ENCODE measurements around the gene NBAS. TPM values are rescaled to one million over a fixed set of nuclear protein-coding genes. Genes with fewer than 3 reads are reported as not detected.
"Not testable (repeated sequence)": the region's sequence is repeated elsewhere in the genome, so short reads cannot be mapped to it uniquely, and the experiment has no call there.

NBAS gene
- total RNA-seq, 1 donor from 2014 or later, result 60.2 TPM

- intact Hi-C loops (cut with DNase I), result no loop called here
- ATAC-seq, result no peak
- no peak for DNase-seq (ENCODE audit: missing footprints)
These were observed 17.6 kb downstream of the NBAS start for GRCh38 chr2:15543541-15543940.

GRCh38 chr2:15543053-15543452 lies 18.1 kb downstream of the NBAS start:
- ATAC-seq, result no peak
- intact Hi-C loops (cut with DNase I), result no loop called here
- DNase-seq (ENCODE audit: missing footprints), result no peak

GRCh38 chr2:15542269-15542668 lies 18.9 kb downstream of the NBAS start:
- intact Hi-C loops (cut with DNase I); DNase-seq (ENCODE audit: missing footprints); ATAC-seq: not testable (repeated sequence)

GRCh38 chr2:15540523-15540922 lies 20.6 kb downstream of the NBAS start:
- DNase-seq (ENCODE audit: missing footprints); intact Hi-C loops (cut with DNase I); ATAC-seq: not testable (repeated sequence)

- DNase-seq (ENCODE audit: missing footprints) (no peak), ATAC-seq (no peak)
- intact Hi-C loops (cut with DNase I), result loop anchor here (5.0 kb wide), 1 partner anchor 52 kb away; the partner anchor contains the start of gene DDX1
These were observed 21.1 kb downstream of the NBAS start for GRCh38 chr2:15539999-15540398.

GRCh38 chr2:15538792-15539191 lies 22.3 kb downstream of the NBAS start:
- intact Hi-C loops (cut with DNase I), result loop anchor here (5.0 kb wide), 1 partner anchor 54 kb away; the partner anchor contains the start of gene DDX1
- ATAC-seq (peak; percentile 54), DNase-seq (ENCODE audit: missing footprints) (no peak)

- intact Hi-C loops (cut with DNase I), result no loop called here
- ATAC-seq, result no peak
These were observed 27.2 kb downstream of the NBAS start for GRCh38 chr2:15533860-15534480.

GRCh38 chr2:15532996-15533395 lies 28.1 kb downstream of the NBAS start:
- no peak for ATAC-seq
- intact Hi-C loops (cut with DNase I), result no loop called here
- DNase-seq (ENCODE audit: missing footprints), result no peak

More at GRCh38 chr2:15533860-15534480, 27.2 kb downstream of the NBAS start:
- DNase-seq (ENCODE audit: missing footprints), result no peak

- no peak for DNase-seq (ENCODE audit: missing footprints)
- ATAC-seq, result no peak
- intact Hi-C loops (cut with DNase I), result no loop called here
These were observed 29.9 kb downstream of the NBAS start for GRCh38 chr2:15531095-15531854.

GRCh38 chr2:15527074-15527739 lies 33.9 kb downstream of the NBAS start:
- intact Hi-C loops (cut with DNase I), result no loop called here
- DNase-seq (ENCODE audit: missing footprints) (no peak), ATAC-seq (no peak)

GRCh38 chr2:15521641-15522181 lies 39.4 kb downstream of the NBAS start:
- intact Hi-C loops (cut with DNase I), result no loop called here
- ATAC-seq (no peak), DNase-seq (ENCODE audit: missing footprints) (no peak)

- no peak for DNase-seq (ENCODE audit: missing footprints)
- intact Hi-C loops (cut with DNase I), result no loop called here
- no peak for ATAC-seq
These were observed 40.8 kb downstream of the NBAS start for GRCh38 chr2:15520346-15520745.

GRCh38 chr2:15518759-15519158 lies 42.4 kb downstream of the NBAS start:
- DNase-seq (ENCODE audit: missing footprints); intact Hi-C loops (cut with DNase I); ATAC-seq: not testable (repeated sequence)

- ATAC-seq, result no peak
- no peak for DNase-seq (ENCODE audit: missing footprints)
- intact Hi-C loops (cut with DNase I), result no loop called here
These were observed 43.3 kb downstream of the NBAS start for GRCh38 chr2:15517793-15518192.

GRCh38 chr2:15511686-15512085 lies 49.4 kb downstream of the NBAS start:
- no peak for DNase-seq (ENCODE audit: missing footprints)
- ATAC-seq, result no peak
- intact Hi-C loops (cut with DNase I), result no loop called here

- DNase-seq (ENCODE audit: missing footprints) (no peak), ATAC-seq (no peak)
- intact Hi-C loops (cut with DNase I), result no loop called here
These were observed 50.6 kb downstream of the NBAS start for GRCh38 chr2:15510552-15510951.

GRCh38 chr2:15510131-15510530 lies 51.0 kb downstream of the NBAS start:
- intact Hi-C loops (cut with DNase I), result no loop called here
- no peak for DNase-seq (ENCODE audit: missing footprints)
- no peak for ATAC-seq

GRCh38 chr2:15507697-15508096 lies 53.4 kb downstream of the NBAS start:
- intact Hi-C loops (cut with DNase I), result no loop called here
- ATAC-seq, result no peak
- no peak for DNase-seq (ENCODE audit: missing footprints)

GRCh38 chr2:15507061-15507460 lies 54.1 kb downstream of the NBAS start:
- no peak for DNase-seq (ENCODE audit: missing footprints)
- ATAC-seq, result no peak
- intact Hi-C loops (cut with DNase I), result no loop called here

Data from Right ventricle myocardium inferior (tissue), 1 donor.